ENCODE measurements around the gene ABLIM3.

ABLIM3 gene

GRCh38 chr5:149141957-149142851, 911 bp downstream of the ABLIM3 start:
- DNase-seq (no peak), ATAC-seq (no peak)
- H3K27me3 Mint-ChIP-seq = peaks cover 25% of the 10 kb centered on the region
- H3K36me3 Mint-ChIP-seq (ENCODE audit: low read depth) = no peaks in the 10 kb centered on the region
- H3K9me3 Mint-ChIP-seq = no peaks in the 10 kb centered on the region
- peak overlapping the region; percentile 21 for H3K4me3 Mint-ChIP-seq
- no peaks in the 10 kb centered on the region for H3K4me1 Mint-ChIP-seq
- no peak overlapping the region for H3K27ac Mint-ChIP-seq

DNA sequence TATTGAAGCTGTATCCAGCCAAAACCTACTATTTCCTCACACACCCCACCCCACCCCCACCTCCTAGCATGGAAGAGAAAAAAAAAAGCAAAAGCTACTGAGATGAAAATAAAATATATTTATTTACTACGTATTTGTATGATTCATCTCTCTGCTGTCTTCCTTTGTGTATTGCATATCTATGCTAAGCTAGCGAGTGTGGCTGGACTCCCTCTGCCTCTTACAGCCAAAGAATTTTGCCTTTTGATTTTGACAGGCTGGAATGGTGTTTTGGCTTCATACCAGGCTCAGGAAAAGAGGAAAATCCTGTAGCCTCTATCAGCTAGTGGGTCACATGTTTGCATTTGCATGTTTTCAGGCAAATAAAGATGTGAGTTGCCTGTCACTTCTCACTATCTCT, 2.2 kb downstream of the ABLIM3 start:
- Mint-ChIP-seq H3K27ac (no peak overlapping the region), H3K4me1 (no peaks in the 10 kb centered on the region), H3K9me3 (no peaks in the 10 kb centered on the region), H3K36me3 (ENCODE audit: low read depth) (no peaks in the 10 kb centered on the region), H3K4me3 (no peak overlapping the region), H3K27me3 (peaks cover 25% of the 10 kb centered on the region)
- DNase-seq (no peak), ATAC-seq (no peak)

DNA sequence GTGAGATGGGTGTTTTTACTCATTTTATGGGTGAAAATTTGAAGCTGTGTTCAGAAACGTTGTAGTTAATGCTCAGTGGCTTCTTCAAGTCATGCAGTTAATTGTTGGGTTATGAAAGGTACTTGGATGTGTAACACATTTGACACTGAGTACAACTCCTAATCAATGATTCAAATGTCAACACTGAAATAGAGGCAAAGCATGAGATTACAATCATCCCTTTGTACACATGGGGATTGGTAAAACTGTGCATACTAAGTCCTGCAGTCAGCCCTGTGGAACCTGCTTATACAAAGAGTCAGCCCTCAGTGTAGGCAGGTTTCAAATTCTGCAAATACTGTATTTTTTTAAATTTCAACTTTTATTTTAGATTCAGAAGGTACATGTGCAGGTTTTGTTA, 3.3 kb downstream of the ABLIM3 start:
- Mint-ChIP-seq H3K36me3 (ENCODE audit: low read depth) (no peaks in the 10 kb centered on the region), H3K4me1 (no peaks in the 10 kb centered on the region), H3K4me3 (no peak overlapping the region), H3K27me3 (peaks cover 25% of the 10 kb centered on the region), H3K27ac (no peak overlapping the region), H3K9me3 (no peaks in the 10 kb centered on the region)
- DNase-seq (no peak), ATAC-seq (no peak)

- DNase-seq (no peak), ATAC-seq (no peak)
- H3K9me3 Mint-ChIP-seq = no peaks in the 10 kb centered on the region
- H3K27ac Mint-ChIP-seq = no peak overlapping the region
- no peak overlapping the region for H3K4me3 Mint-ChIP-seq
- H3K27me3 Mint-ChIP-seq = peaks cover 26% of the 10 kb centered on the region
- H3K4me1 Mint-ChIP-seq = no peaks in the 10 kb centered on the region
- no peaks in the 10 kb centered on the region for H3K36me3 Mint-ChIP-seq (ENCODE audit: low read depth)
These were observed 3.8 kb downstream of the ABLIM3 start for GRCh38 chr5:149145138-149145537.

- H3K4me1 Mint-ChIP-seq = no peaks in the 10 kb centered on the region
- H3K27ac Mint-ChIP-seq = no peak overlapping the region
- H3K27me3 Mint-ChIP-seq = peaks cover 20% of the 10 kb centered on the region
- H3K4me3 Mint-ChIP-seq = no peak overlapping the region
- no peaks in the 10 kb centered on the region for H3K9me3 Mint-ChIP-seq
- ATAC-seq = no peak
- no peaks in the 10 kb centered on the region for H3K36me3 Mint-ChIP-seq (ENCODE audit: low read depth)
- DNase-seq = no peak
These were observed 6.4 kb downstream of the ABLIM3 start for GRCh38 chr5:149147676-149148075.

DNA sequence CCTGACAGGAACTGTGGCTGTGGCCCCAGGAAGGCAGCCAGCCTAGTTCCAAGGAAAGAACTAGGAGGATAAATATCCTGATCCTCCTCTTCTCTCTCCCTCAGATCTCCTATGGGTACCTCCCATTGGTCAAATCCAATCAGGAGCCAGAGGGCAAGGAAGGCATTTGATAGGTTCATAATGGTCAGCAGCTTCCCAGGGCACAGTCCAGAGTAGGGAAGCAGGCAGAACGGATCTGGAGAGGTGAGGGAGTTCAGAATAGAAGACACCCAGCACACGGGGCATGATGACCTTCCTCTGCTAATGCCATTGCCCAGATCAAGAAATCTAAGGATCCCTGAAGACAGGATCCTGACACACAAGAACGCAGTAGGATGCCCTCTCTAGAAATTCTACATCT, 8.6 kb downstream of the ABLIM3 start:
- Mint-ChIP-seq H3K36me3 (ENCODE audit: low read depth) (no peaks in the 10 kb centered on the region), H3K4me3 (no peak overlapping the region)
- ATAC-seq = no peak

DNA sequence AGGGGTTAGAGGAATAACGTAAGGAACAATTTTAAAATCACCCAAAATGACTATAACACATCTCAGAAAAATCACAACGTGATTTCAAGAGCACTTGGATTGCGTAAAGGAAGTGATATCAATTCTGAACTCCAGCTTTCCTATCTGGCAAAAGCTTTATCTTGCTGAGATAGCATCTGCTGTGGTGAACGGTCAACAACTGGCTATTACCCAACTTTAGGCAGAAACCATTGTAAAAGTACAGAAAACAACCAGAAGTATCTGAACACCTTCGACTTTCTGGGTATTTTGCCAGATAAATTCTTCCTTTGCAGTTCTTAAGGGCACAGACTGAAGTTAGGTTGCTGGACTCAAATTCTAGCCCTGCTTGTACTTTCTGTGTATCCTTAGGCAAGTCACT, 9.2 kb downstream of the ABLIM3 start:
- peaks cover 10% of the 10 kb centered on the region for H3K27me3 Mint-ChIP-seq
- no peak for DNase-seq
- no peak for ATAC-seq
- H3K4me1 Mint-ChIP-seq = no peaks in the 10 kb centered on the region
- H3K27ac Mint-ChIP-seq = no peak overlapping the region
- no peaks in the 10 kb centered on the region for H3K36me3 Mint-ChIP-seq (ENCODE audit: low read depth)
- no peaks in the 10 kb centered on the region for H3K9me3 Mint-ChIP-seq
- H3K4me3 Mint-ChIP-seq = no peak overlapping the region

More for the DNA sequence above, 8.6 kb downstream of the ABLIM3 start:
- no peaks in the 10 kb centered on the region for H3K9me3 Mint-ChIP-seq
- H3K27ac Mint-ChIP-seq = no peak overlapping the region
- no peak for DNase-seq
- no peaks in the 10 kb centered on the region for H3K4me1 Mint-ChIP-seq
- peaks cover 15% of the 10 kb centered on the region for H3K27me3 Mint-ChIP-seq

- DNase-seq (no peak), ATAC-seq (no peak)
- Mint-ChIP-seq H3K4me3 (no peak overlapping the region), H3K36me3 (ENCODE audit: low read depth) (no peaks in the 10 kb centered on the region), H3K9me3 (no peaks in the 10 kb centered on the region), H3K27me3 (peaks cover 3% of the 10 kb centered on the region), H3K27ac (no peak overlapping the region), H3K4me1 (peaks cover 2% of the 10 kb centered on the region)
These were observed 10.4 kb downstream of the ABLIM3 start for GRCh38 chr5:149151717-149152116.

- H3K4me1 Mint-ChIP-seq = peaks cover 3% of the 10 kb centered on the region
- H3K27me3 Mint-ChIP-seq = peaks cover 3% of the 10 kb centered on the region
- DNase-seq (no peak), ATAC-seq (no peak)
- no peak overlapping the region for H3K27ac Mint-ChIP-seq
- no peaks in the 10 kb centered on the region for H3K36me3 Mint-ChIP-seq (ENCODE audit: low read depth)
- no peak overlapping the region for H3K4me3 Mint-ChIP-seq
- H3K9me3 Mint-ChIP-seq = no peaks in the 10 kb centered on the region
These were observed 11.0 kb downstream of the ABLIM3 start for GRCh38 chr5:149152317-149152746.

- H3K9me3 Mint-ChIP-seq = no peaks in the 10 kb centered on the region
- peaks cover 3% of the 10 kb centered on the region for H3K4me1 Mint-ChIP-seq
- no peak for ATAC-seq
- no peak overlapping the region for H3K4me3 Mint-ChIP-seq
- no peak overlapping the region for H3K27ac Mint-ChIP-seq
- no peak for DNase-seq
- H3K27me3 Mint-ChIP-seq = peaks cover 3% of the 10 kb centered on the region
- H3K36me3 Mint-ChIP-seq (ENCODE audit: low read depth) = no peaks in the 10 kb centered on the region
These were observed 12.0 kb downstream of the ABLIM3 start for GRCh38 chr5:149153193-149153750.

GRCh38 chr5:149153751-149154610, 12.7 kb downstream of the ABLIM3 start:
- no peak for DNase-seq
- no peak for ATAC-seq
- no peaks in the 10 kb centered on the region for H3K36me3 Mint-ChIP-seq (ENCODE audit: low read depth)
- no peak overlapping the region for H3K4me3 Mint-ChIP-seq
- H3K27ac Mint-ChIP-seq = no peak overlapping the region
- peaks cover 3% of the 10 kb centered on the region for H3K4me1 Mint-ChIP-seq
- H3K9me3 Mint-ChIP-seq = no peaks in the 10 kb centered on the region
- peaks cover 3% of the 10 kb centered on the region for H3K27me3 Mint-ChIP-seq

DNA sequence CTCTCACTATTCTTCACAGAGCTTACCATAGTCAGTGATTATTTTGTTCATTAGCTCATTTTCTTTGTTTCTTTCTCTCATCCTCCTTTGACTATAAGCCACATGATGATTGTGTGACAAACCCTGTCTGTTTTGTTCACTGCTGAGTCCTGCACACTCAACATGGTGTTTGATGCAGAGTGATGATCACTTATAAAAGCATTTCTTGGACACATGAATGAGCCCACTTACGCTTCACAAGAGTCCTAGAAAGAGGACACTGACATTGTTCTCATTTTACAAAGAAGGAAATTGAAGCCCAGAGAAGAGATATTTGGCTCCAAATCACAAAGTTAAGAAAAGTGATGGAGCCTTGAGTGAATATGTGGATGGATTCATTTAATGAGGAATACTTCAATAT, 13.4 kb downstream of the ABLIM3 start:
- DNase-seq (no peak), ATAC-seq (no peak)
- H3K9me3 Mint-ChIP-seq = no peaks in the 10 kb centered on the region
- no peaks in the 10 kb centered on the region for H3K36me3 Mint-ChIP-seq (ENCODE audit: low read depth)
- no peak overlapping the region for H3K4me3 Mint-ChIP-seq
- H3K27me3 Mint-ChIP-seq = peaks cover 3% of the 10 kb centered on the region
- no peak overlapping the region for H3K27ac Mint-ChIP-seq
- peaks cover 3% of the 10 kb centered on the region for H3K4me1 Mint-ChIP-seq

GRCh38 chr5:149156435-149157083, 15.3 kb downstream of the ABLIM3 start:
- DNase-seq (no peak), ATAC-seq (peak; percentile 62)
- H3K27me3 Mint-ChIP-seq = no peaks in the 10 kb centered on the region
- no peak overlapping the region for H3K4me3 Mint-ChIP-seq
- no peaks in the 10 kb centered on the region for H3K36me3 Mint-ChIP-seq (ENCODE audit: low read depth)
- peaks cover 3% of the 10 kb centered on the region for H3K4me1 Mint-ChIP-seq
- H3K27ac Mint-ChIP-seq = no peak overlapping the region
- H3K9me3 Mint-ChIP-seq = no peaks in the 10 kb centered on the region

- Mint-ChIP-seq H3K9me3 (no peaks in the 10 kb centered on the region), H3K4me1 (peaks cover 3% of the 10 kb centered on the region), H3K27ac (no peak overlapping the region), H3K4me3 (no peak overlapping the region), H3K36me3 (ENCODE audit: low read depth) (no peaks in the 10 kb centered on the region), H3K27me3 (no peaks in the 10 kb centered on the region)
- ATAC-seq (no peak), DNase-seq (no peak)
These were observed 16.0 kb downstream of the ABLIM3 start for GRCh38 chr5:149157330-149157729.

All from activated naive CD8-positive, alpha-beta T cell treated with anti-CD3 and anti-CD28 coated beads, Interleukin-2, amount 50 U/mL, for 24 hours (primary cell).